OCI-LY3 (cell line): ENCODE results near the gene NUDT21.

Experiments used
- H2AFZ ChIP-seq: fragments of 200-600, 300-600 bp; shearing (Covaris generic); 2 replicates; pipeline ENCODE4 v1.6.0; 2014; ENCODE audit warnings: antibody characterized with exemption, low read depth, low read length
- H3K27ac ChIP-seq: fragments of 200-600, 300-600 bp; sonication (generic); 2 replicates; pipeline ENCODE4 v1.5.1; 2014; ENCODE audit warnings: mild to moderate bottlenecking, low read length, moderate library complexity, mixed read lengths
- H3K27me3 ChIP-seq: fragments of 200-600, 300-600 bp; sonication (generic); 2 replicates; pipeline ENCODE4 v1.6.1; 2014; ENCODE audit warnings: low read depth, low read length, mixed read lengths
- H3K36me3 ChIP-seq: fragments of 200-600, 300-600 bp; sonication (generic); replicated peaks from 2 replicates; pipeline ENCODE3; 2014; ENCODE audit warnings: low read depth, low read length, mixed read lengths
- H3K4me1 ChIP-seq: fragments of 300-600, 200-600 bp; sonication (generic); 2 replicates; pipeline ENCODE4 v1.6.1; 2014; ENCODE audit warnings: low read length, mixed read lengths
- H3K4me2 ChIP-seq: fragments of 200-600, 300-600 bp; sonication (generic); 2 replicates; pipeline ENCODE4 v1.6.1; 2014; ENCODE audit warnings: low read length, mixed read lengths
- H3K4me3 ChIP-seq: fragments of 300-600, 200-600 bp; sonication (generic); 2 replicates; pipeline ENCODE4 v1.5.1; 2014; ENCODE audit warnings: antibody characterized with exemption, mild to moderate bottlenecking, low read length, moderate library complexity
- H3K79me2 ChIP-seq: fragments of 300-600, 200-600 bp; shearing (Covaris generic); 2 replicates; pipeline ENCODE4 v1.6.1; 2014; ENCODE audit warnings: mild to moderate bottlenecking, low read length, mixed read lengths
- H3K9ac ChIP-seq: fragments of 300-600, 200-600 bp; shearing (Covaris generic); 2 replicates; pipeline ENCODE4 v1.6.0; 2014; ENCODE audit warnings: mild to moderate bottlenecking, low read length, moderate library complexity
- H3K9me3 ChIP-seq: fragments of 200-600, 300-600 bp; shearing (Covaris generic); 2 replicates; pipeline ENCODE4 v1.6.1; 2014; ENCODE audit warnings: low read length, mixed read lengths; ENCODE audit not compliant: insufficient read depth
- H4K20me1 ChIP-seq: fragments of 200-600, 300-600 bp; sonication (generic); 2 replicates; pipeline ENCODE4 v1.6.1; 2016; ENCODE audit warnings: low read length, mixed read lengths; ENCODE audit not compliant: insufficient read depth
- CTCF ChIP-seq: fragments of 200-600, 300-600 bp; sonication (generic); IDR thresholded peaks from 2 replicates; pipeline ENCODE4 v1.5.1; 2014; ENCODE audit warnings: antibody characterized with exemption, low read length, low read depth
- EZH2phosphoT487 ChIP-seq: fragments of 200-600 bp; shearing (Covaris generic); IDR thresholded peaks from 2 replicates; pipeline ENCODE4 v1.6.1; 2018; ENCODE audit warnings: antibody characterized with exemption, mixed run types, low read depth

Gene NUDT21

GRCh38 chr16:56389554-56389953 lies 61.6 kb downstream of the NUDT21 start:
- H3K4me1 ChIP-seq, result no peaks in the 10 kb centered on the region
- H3K9me3 ChIP-seq, result no peaks in the 10 kb centered on the region
- no peak for TF ChIP-seq EZH2phosphoT487
- no peak for TF ChIP-seq CTCF
- H3K27ac ChIP-seq, result no peak overlapping the region
- no peak overlapping the region for H3K9ac ChIP-seq
- H3K27me3 ChIP-seq, result no peaks in the 10 kb centered on the region
- no peak overlapping the region for H2AFZ ChIP-seq
- no peak overlapping the region for H3K4me2 ChIP-seq
- H3K36me3 ChIP-seq, result peaks cover 47% of the 10 kb centered on the region
- no peaks in the 10 kb centered on the region; the same call in 1 of the 2 replicates for H4K20me1 ChIP-seq
- H3K79me2 ChIP-seq, result no peaks in the 10 kb centered on the region; the same call in 1 of the 2 replicates
- H3K4me3 ChIP-seq, result no peak overlapping the region

GRCh38 chr16:56388209-56388608 lies 62.9 kb downstream of the NUDT21 start:
- Histone ChIP-seq H3K27me3 (no peaks in the 10 kb centered on the region), H3K36me3 (peaks cover 61% of the 10 kb centered on the region)

GRCh38 chr16:56387396-56387795 lies 63.7 kb downstream of the NUDT21 start:
- no peaks in the 10 kb centered on the region for H3K4me1 ChIP-seq
- H3K27ac ChIP-seq, result no peak overlapping the region
- no peak overlapping the region for H3K9ac ChIP-seq
- no peak overlapping the region for H3K4me2 ChIP-seq
- no peaks in the 10 kb centered on the region for H3K27me3 ChIP-seq
- peaks cover 4% of the 10 kb centered on the region; the same call in 1 of the 2 replicates for H4K20me1 ChIP-seq
- H2AFZ ChIP-seq, result no peak overlapping the region
- no peaks in the 10 kb centered on the region for H3K9me3 ChIP-seq
- TF ChIP-seq CTCF (no peak), EZH2phosphoT487 (no peak)
- no peaks in the 10 kb centered on the region for H3K79me2 ChIP-seq
- H3K4me3 ChIP-seq, result no peak overlapping the region
- peaks cover 68% of the 10 kb centered on the region for H3K36me3 ChIP-seq

More at GRCh38 chr16:56388209-56388608, 62.9 kb downstream of the NUDT21 start:
- no peak overlapping the region for H3K4me3 ChIP-seq
- H3K9ac ChIP-seq, result no peak overlapping the region
- no peak overlapping the region for H3K4me2 ChIP-seq
- no peaks in the 10 kb centered on the region for H3K4me1 ChIP-seq
- H3K27ac ChIP-seq, result no peak overlapping the region
- no peak overlapping the region for H2AFZ ChIP-seq
- TF ChIP-seq CTCF (no peak), EZH2phosphoT487 (no peak)
- no peaks in the 10 kb centered on the region for H3K79me2 ChIP-seq
- H3K9me3 ChIP-seq, result no peaks in the 10 kb centered on the region
- peaks cover 4% of the 10 kb centered on the region; the same call in 1 of the 2 replicates for H4K20me1 ChIP-seq

- no peak overlapping the region for H2AFZ ChIP-seq
Observed at GRCh38 chr16:56384074-56384721, 66.9 kb downstream of the NUDT21 start.

More at GRCh38 chr16:56384074-56384721, 66.9 kb downstream of the NUDT21 start:
- Histone ChIP-seq H3K36me3 (peaks cover 63% of the 10 kb centered on the region), H3K27me3 (no peaks in the 10 kb centered on the region), H3K4me1 (no peaks in the 10 kb centered on the region), H3K9me3 (peaks cover 7% of the 10 kb centered on the region; the same call in 1 of the 2 replicates), H3K4me3 (no peak overlapping the region), H3K9ac (no peak overlapping the region), H3K4me2 (no peak overlapping the region), H3K27ac (no peak overlapping the region), H3K79me2 (no peaks in the 10 kb centered on the region; the same call in 1 of the 2 replicates), H4K20me1 (peaks cover 4% of the 10 kb centered on the region; the same call in 1 of the 2 replicates)
- TF ChIP-seq EZH2phosphoT487, result no peak
- no peak for TF ChIP-seq CTCF
